HG03039 (cell line): ENCODE results near the gene OSCAR.

Experiments used
- ATAC-seq: cut with Tn5 transposase; IDR thresholded peaks from one replicate; pipeline ENCODE4 v1.9.1; 2021; ENCODE audit warnings: mild to moderate bottlenecking, moderate library complexity; ENCODE audit not compliant: unreplicated experiment

Gene OSCAR

DNA sequence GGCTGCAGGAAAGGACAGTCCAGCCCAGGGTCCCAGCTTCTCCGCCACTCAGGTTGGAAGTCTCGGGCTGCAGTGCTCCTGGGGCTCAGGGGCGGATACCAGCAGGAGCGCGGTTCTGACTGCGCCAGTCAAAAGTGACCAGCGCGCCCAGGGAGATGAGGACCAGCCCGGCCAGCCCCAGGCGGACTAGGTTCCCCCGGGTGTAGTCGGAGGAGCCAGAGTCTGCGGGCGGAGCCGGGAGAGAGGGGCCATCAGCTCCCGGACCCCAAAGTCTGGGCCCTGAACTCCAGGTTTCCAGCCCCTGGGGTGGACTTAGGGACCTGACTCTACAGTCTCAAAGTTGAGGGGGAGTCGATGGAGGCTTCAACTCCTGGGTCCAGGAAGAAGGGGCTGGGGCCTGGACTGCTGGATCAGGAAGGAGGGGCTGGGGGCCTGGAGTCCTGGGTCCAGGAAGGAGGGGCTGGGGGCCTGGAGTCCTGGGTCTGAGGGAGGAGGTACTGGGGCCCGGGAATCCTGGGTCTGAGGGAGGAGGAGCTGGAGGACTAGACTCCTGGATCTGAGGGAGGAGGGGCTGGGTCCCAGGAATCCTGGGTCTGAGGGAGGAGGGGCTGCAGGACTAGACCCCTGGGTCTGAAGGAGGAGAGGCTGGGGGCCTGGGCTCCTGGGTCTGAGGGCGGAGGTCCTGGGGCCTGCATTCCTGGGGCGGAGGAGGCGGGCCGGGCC is 5.3 kb downstream of the OSCAR start:
- ATAC-seq, result no peak

DNA sequence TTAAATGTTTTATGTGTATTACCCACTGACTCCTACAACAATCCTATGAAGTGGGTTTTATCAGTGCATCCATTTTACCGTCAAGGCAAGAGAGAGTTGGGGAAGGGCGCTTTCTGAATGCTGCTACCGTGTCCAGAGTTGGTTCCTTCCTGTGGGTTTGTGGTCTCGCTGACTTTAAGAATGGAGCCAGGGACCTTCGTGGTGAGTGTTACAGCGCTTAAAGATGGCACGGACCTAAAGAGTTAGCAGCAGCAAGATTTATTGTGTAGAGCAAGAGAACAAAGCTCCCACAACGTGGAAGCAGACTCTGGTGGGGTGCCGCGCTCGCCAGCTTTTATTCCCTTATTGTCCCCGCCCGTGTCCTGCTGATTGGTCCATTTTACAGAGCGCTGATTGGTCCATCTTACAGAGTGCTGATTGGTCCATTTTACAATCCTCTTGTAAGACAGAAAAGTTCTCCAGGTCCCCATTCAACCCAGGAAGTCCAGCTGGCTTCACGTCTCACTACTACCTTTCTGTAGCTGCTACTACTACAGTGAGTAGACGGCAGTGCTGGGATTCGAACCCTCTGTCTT is 6.1 kb downstream of the OSCAR start:
- ATAC-seq, result no peak

DNA sequence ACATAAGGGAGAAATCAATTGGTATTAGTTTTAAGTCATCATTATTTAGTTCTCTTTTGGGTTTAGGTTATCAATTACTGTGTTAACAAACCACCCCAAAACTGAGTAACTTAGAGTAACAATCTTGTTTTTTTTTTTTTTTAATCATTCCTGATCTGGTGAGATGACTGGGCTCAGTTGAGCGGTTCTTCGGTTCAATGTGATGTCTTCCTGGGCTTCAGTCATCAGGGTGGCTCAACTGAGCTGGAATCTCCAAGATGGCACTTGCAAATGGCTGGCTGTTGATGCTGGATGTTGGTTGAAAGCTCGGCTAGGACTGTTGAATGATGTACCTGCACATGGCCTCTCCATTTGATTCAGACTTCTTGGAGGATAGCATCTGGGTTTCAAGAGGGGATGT is 16.2 kb downstream of the OSCAR start:
- no peak for ATAC-seq

DNA sequence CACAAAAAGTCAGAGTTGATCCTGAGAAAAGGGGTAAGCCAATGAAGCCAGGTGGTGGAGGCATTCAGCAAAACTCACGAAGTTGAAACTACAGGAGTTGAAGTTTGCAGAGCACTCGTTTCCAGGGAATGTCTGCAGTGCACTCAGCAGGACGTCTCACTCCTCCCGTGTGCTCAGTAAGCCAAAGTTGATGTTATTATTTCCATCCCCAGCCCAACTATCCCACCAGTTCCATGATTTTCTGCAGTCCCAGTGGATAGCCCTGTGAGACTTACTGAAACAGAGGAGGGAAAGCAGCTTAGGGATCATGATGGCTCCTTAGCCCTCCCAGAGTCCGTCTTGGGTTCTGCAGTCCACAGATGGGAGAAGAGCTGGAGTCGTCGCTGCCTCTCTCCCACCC is 19.6 kb downstream of the OSCAR start, which contains the start of gene TARM1:
TARM1 (minus strand) TSS at position 334 of the 400 bp plus-strand sequence; CDS start at position 309, 25 bp downstream.
- ATAC-seq, result no peak

DNA sequence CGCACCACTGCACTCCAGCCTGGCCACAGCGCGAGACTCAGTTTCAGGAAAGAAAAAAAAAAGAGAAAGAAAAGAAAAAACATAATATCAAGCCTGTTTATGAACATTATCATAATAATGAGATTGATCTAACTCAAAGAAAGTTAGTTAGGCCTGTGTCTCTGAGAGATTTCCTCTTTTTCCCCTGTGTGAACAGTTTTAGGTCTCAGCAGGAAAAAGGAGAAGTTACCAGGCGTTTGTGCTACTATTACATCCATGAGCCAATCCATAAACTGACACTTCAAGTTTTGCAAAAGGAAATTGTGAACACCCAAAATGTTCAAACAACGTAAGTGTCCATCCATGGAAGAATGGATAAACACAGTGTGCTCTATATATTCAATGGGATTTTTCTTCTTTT is 23.3 kb downstream of the OSCAR start:
- ATAC-seq, result no peak

DNA sequence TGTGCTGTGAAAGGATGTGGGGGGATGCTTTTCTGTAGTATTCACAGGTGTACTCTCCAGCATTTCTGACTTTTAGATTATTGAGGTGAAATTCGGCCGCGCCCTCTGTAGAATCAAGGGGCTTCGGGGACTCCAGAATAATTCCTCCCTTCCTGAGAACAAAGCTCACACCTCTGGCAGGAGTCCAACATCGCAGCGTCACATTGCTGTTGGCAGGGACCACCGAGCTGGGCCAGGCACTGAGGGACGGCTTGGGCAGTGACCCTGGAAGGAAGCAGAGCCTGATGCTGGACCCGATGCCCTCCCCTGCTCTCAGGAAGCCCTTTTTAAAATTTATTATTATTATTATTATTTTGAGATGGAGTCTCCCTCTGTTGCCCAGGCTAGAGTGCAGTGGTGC is 25.8 kb downstream of the OSCAR start:
- ATAC-seq, result no peak

DNA sequence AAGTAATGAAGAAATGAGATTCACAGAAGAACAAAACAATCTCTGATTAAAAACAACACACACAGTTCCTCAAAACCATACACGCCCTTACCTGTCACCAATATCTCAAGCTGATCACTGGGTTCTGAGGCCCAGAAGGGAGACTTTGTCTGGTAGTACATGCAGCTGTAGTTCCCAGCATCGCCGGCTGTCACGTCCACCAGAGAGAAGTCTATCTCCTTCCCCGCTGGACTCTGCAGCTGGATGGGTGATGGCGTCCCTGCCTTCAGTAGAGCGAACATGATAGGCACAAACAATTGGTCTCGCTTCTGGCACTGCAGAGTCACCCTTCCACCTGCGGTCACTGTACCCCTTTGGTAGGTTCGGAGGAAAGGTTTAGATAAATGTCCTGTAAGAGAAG is 26.8 kb downstream of the OSCAR start:
- no peak for ATAC-seq

DNA sequence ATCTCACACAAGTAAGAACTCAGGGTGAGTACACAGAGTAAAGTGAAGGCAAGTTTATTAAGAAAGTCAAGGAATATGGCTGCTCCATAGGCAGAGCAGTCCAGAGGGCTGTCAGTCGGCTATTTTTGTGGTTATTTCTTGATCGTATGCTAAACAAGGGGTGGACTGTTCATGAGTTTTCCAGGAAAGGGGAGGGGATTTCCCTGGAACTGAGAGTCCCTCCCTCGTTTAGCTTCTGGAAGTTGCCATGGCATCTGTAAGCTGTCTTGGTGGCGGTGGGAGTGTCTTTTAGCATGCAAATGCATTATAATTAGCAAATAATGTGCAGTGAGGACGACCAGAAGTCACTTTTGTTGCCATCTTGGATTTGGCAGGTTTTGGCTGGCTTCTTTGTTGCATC is 31.1 kb downstream of the OSCAR start:
- no peak for ATAC-seq

DNA sequence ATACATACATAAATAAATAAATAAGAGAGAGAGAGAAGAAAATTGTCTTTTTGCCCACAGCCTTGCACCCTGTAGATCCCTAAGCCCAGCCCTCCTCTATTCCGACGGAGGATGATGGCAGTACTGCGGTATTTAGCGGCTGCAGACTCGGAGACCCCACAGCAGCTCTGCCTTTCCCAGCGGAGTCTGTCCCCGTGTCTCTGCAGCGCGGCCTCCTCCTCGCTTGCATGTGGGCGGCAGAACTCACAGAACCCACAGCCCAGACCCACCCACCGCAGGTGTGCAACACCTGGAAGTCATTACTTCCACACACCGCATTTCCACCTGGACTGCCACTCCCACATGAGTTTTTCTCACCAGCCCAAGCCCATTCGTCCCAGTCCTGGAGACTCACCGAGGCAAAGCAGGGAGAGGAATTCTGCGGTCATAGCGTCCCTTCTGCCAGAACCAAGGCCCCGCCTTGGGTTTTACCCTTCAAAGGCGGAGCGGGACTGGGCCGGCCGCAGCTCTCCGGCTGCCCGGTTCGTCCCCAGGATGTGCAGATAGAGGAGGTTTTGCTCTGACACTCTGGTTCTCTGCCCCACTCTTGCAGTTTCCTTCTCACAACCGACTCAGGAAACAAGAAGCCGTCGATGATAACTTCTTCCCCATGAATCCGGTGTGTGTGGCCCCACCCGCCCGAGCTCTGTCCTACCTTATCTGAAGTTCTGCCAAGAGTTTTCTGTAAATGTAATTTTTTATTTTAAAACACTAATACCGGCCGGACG is 37.1 kb downstream of the OSCAR start, which contains the start of gene VSTM1:
VSTM1 (minus strand) TSS at position 548 of the 767 bp plus-strand sequence; CDS start at position 428, 120 bp downstream.
- ATAC-seq, result no peak

DNA sequence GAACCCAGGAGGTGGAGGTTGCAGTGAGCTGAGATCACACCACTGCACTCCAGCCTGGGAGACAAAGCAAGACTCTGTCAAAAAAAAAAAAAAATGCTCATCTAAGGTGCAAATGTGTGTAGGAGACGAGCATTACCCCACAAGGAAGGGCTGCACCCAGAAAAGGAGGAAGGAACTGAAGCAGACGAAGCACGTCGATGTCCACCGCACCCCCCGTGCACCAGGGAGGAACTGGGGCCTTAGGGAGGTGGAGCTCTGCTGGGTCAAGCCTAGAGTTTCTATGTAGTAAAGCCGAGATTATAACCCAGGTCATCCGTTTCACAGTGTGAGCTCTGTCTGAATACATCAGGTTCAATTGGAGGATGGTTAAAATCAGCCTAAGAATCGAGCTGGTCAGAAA is 38.0 kb downstream of the OSCAR start:
- no peak for ATAC-seq

DNA sequence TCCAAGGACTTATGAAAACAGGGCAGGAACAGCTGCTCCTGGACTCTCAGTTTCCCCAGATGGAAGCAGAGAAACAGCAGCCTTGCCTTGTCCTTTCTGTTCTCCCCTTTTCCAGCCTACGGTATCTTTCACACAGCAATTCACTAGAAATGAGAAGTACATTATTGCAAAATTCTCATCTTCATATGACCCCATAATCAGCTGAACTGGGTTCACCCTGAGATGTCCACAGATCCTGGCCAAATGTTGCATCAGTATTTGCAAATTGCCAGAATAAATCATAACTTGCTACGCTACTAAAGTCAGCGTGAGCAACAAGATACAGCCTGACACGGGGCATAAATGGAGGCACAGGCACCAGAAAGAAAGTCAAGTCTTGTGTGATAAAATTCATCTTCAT is 53.0 kb downstream of the OSCAR start:
- no peak for ATAC-seq

DNA sequence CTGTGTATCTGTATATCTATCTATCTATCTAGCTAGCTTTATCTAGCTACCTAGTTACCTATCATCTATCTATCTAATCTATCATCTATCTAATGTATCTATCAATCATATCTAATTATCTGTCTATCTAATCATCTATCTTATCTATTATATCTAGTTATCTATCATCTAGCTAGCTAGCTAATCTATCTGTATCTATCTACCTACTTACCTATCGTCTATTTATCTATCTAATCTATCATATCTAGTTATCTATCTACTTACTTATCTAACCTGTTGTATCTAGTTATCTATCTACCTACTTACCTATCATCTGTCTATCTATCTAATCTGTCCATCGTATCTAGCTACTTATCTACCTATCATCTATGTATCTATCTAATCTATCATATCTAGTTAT is 54.8 kb downstream of the OSCAR start:
- ATAC-seq, result no peak
